KBM-7 (cell line): ENCODE measurements around the gene PIGP.
"Not testable (repeated sequence)": the region's sequence is repeated elsewhere in the genome, so short reads cannot be mapped to it uniquely, and the experiment has no call there.

Experiments
- DNase-seq: peaks from one replicate; pipeline ENCODE4 v3.0.0-alpha.2; 2015
- in situ Hi-C: fragments of 300-500 bp; cut with MboI; formaldehyde crosslinking; loops from 2 replicates; pipeline ENCODE4 v1.14.3; 2020; ENCODE audit warnings: low sequenced_read_pairs, low pct_unique_long_range_greater_than_20kb, mixed read lengths

PIGP gene

DNA sequence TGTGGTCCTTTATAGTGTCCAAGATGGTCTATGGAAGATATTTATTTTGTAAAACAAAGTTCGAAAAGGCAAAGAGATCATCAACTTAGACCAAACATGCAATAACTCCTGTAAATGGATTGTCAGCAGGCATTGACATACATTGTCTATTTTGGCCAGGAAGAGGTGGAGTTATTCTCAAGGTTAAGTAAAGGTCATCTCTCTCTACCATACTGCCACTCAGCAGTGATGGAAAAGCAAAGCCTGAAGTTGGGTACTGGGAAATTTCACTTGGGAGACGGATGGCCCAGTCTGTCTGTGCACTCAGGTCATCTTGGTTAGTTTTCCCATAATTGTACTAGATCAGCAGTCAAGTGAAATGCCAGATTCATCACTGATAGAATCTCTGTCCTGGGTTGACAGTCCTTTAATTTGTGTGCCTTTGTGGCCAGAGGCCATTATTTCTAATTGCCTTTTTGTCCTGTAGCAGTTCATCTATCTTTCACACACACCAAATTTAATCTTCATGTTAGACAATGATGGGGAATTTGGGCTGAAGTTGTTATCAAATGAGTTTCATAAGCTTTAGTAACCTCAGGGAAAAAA, 17.5 kb downstream of the PIGP start:
- DNase-seq: no peak
- in situ Hi-C loops: no loop called here

DNA sequence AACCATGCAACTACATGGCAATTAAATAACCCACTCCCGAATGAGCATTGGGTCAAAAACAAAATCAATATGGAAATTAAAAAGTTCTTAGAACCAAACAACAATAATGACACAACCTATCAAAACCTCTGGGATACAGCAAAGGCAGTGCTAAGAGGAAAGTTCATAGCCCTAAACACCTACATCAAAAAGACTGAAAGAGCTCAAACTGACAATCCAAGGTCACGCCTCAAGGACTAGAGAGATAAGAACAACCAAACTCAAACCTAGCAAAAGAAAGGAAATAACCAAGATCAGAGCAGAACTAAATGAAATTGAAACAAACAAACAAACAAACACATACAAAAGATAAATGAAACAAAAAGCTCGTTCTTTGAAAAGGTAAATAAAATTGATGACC, 23.1 kb downstream of the PIGP start:
- in situ Hi-C loops, DNase-seq: not testable (repeated sequence)

DNA sequence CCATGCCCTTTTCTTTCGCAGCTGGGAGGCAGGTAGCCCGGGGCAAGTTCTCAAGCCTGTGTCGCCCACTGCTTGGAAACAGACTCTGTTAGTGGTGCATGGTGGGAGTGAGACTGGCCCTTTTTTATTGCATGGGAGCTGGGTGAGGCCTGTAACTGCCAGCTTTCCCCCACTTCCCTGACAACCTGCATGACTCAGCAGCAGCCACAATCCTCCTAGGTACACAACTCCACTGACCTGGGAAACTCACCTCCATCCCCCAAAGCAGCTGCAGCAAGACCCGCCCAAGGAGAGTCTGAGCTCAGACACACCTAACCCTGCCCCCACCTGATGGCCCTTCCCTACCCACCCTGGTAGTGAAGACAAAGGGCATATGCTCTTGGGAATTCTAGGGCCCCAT, 25.8 kb downstream of the PIGP start:
- in situ Hi-C loops: no loop called here
- DNase-seq: peak; percentile 59

DNA sequence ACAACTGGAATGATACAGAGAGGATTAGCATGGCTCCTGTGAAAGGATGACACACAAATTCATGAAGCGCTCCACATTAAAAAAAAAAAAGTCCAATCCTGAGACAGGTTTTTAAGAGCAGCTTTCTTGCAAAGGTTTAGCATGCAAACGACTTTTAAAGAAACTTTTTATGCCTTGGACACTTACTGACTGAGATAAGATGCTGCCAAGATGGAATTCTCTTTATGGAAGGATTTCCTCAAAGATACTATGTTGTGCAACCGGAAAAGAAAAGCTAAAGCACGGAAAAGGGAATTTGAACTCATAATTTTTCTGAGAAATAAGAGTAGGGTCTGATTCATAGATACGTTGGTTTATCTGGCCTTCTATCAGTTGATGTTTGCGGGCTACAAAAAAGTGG, 27.3 kb downstream of the PIGP start:
- in situ Hi-C loops: no loop called here
- DNase-seq: no peak

DNA sequence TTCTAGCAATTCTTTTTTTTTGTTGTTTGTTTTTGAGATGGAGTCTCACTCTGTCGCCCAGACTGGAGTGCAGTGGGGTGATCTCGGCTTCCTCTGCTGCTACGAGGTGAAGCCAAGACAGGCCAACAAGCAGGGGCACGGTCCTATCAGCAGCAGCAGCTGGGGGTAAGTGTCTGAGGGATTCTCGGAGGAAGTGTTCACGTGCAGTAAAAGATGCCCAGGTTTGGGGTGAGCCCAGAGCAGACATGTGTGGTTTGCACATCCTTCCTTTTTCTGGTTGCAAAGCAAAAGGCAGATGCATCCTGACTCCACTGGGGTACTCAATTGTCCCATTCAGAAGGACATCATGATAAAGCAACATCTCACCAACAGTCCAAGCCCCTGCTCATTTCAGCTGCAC, 27.7 kb downstream of the PIGP start:
- DNase-seq: peak; percentile 98
- in situ Hi-C loops: no loop called here

DNA sequence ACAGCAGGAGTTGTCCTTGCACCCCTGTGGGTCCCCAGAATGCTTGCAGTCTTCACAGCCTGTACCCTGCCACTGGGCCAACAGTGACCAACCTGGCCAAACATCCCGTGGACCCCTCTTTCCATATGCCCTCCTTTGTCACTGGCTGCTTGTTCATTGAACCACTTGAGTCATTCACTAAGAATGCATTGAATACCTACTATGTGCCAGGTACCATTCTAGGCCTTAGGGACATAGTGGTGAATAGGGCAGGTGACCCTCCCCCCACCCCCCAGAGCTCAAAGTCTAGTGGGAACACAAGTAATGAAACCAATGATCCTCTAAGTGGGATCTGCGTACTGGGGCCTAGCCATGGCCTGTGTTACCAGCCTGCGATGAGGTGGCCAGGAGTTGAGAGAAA, 28.2 kb downstream of the PIGP start:
- no peak for DNase-seq
- in situ Hi-C loops: no loop called here

DNA sequence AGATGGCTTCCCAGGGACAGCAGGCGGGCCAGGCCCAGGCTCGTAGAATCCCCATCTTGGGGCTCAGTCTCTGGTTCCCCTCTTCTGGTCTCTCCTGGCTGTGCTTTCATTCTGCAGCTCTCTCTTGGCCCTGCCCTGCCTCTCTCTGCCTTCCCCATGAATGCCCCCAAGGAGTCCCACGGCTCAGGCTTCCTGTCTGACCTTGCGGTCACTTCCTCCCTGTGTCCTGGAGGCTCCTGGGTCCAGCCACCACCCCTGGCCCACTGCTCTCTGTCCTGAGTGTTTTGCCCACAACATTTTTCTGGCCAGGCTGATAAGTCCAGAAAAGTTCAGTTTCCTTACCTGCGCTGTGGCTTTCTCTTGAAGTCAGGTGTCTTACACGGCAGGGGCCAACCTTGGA, 29.1 kb downstream of the PIGP start:
- in situ Hi-C loops: no loop called here
- peak; percentile 48 for DNase-seq

DNA sequence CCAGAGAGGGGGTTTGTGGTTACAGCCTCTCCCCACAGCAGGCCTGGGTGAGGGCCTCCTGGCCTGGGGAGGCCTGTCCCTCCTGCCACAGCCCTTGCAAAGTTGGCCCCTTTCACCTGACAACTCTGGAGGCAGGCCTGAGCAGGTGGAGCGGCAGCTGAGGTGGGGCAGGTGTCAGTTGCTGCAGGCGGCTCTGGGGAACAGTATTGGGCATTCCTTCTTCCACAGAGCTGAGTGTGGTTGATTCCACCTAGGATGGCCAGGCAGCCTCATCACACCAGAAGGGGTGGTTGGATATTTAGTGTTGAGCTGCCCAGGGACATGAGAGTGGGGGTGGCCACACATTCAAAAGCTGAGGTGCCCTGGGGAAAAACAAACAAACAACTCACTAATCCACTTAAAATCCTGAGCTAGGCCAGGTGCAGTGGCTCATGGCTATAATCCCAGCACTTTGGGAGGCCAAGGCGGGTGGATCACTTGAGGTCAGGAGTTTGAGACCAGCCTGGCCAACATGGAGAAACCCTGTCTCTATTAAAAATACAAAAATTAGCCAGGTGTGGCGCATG, 31.1 kb downstream of the PIGP start:
- in situ Hi-C loops: no loop called here
- no peak for DNase-seq

DNA sequence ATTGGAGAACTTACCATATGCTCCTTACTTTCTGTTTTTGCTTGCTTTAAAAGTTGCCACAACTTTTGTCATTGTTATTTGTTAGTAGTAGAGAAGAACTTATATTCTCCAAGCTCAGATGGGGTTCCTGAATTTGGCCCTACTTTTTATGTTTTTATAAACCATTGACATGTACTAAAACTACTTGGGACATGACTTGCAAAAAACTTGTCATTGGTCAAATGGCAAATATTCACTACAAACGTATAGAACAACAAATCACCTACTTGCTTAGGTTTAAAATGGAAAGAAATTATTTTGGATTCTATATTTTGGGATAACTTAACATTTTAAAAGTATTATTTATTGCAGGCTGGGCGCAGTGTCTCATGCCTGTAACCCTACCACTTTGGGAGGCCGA, 32.7 kb downstream of the PIGP start:
- in situ Hi-C loops: no loop called here

DNA sequence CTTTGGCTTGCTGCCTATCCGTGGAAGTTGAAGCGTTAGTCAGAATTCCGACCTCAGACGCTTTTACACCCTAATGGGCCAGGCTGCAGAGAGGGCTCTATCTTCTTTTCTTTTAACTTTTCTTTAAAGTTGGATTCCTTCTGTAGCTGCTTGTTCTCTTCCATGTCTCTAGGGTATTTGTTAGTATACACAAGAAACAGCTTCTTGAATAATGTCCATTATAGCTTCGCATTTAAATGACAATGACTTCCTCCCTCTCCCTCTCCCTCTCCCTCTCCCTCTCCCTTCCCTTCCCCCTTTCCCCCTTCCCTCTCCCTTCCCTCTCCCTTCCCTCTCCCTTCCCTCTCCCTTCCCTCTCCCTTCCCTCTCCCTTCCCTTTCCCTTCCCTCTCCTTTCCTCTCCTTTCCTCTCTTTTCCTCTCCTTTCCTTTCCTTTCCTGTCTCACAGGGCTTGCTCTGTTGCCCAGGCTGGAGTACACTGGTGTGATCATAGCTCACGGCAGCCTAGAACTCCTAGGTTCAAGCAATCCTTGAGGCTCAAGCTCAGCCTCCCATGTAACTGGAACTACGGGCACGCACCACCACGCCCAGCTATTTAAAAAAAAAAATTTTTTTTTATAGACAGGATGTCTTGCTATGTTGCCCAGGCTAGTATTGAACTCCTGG, 33.3 kb downstream of the PIGP start:
- no peak for DNase-seq
- in situ Hi-C loops: no loop called here

More for the DNA sequence above, 32.7 kb downstream of the PIGP start:
- DNase-seq: no peak

DNA sequence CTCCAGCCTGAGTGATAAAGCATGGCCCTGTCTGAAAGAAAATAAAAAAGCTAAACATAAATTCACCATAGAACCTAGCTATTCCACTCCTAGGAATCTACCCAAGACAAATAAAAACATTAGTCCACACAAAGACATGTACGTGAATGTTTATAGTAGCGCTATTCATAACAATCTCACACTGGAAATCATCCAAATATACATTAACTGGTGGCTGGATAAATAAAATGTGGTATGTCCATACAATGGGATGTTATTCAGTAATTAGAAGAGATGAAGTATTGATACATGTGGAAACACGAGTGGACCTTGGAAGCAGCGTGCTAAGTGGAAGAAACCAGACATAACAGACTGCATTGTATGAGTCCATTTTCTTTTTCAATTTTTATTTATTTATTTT, 36.7 kb downstream of the PIGP start:
- DNase-seq: no peak
- in situ Hi-C loops: no loop called here

DNA sequence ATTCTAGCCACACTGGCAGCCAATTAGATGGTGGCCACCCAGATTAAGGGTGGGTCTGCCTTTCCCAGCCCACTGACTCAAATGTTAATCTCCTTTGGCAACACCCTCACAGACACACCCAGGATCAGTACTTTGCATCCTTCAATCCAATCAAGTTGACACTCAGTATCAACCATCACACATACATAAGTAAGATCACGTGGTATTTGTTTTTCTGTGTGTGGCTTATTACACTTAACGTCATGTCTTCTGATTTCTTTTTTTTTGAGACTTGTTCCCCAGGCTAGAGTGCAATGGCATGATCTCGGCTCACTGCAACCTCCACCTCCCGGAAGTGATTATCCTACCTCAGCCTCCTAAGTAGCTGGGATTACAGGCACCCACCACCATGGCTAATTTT, 38.5 kb downstream of the PIGP start:
- DNase-seq, in situ Hi-C loops: not testable (repeated sequence)

DNA sequence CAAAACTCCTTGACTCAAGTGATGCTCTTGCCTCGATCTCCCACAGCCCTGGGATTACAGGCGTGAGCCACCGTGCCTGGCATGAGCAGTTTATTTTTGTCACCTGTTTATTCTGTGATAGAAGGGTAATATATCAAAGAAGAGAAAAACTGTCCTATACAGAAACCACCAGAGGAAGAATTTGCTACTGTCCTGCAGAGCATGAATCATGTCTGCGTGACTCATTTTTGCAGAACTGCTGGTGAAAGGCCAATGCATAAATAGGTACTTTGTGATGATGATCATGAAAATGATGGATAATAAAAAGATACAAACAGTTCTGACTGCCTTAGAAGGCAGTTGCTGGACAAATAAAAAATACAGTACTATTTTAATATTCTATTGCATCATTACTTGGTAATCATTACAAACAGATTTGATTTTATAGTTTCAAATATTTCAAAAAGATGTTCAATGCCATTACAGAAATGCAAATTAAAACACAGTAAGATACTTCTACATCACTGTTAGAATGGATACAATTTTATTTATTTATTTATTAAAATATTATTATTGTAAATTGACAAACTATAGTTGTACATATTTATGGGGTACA, 39.9 kb downstream of the PIGP start:
- DNase-seq: no peak

DNA sequence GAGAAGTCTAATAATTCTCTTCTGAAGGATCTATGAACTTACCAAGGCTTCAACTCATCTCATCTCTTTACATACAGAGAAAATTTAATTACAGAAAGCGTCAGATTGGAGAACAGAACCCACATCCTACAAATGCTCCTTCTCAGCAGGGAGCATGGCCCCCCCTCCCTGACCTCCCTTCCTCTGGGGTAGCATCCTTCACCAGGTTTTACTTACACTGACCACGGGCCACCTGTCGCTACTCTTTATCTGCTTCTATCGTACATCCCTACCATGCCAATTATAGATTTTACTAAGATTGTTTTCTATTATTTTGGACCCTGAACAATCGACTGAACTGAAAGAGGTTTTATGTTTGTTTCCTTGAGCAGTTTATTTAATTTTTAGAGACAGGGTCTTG, 40.6 kb downstream of the PIGP start:
- no peak for DNase-seq
- in situ Hi-C loops: no loop called here

More for the DNA sequence above, 39.9 kb downstream of the PIGP start:
- in situ Hi-C loops: no loop called here

DNA sequence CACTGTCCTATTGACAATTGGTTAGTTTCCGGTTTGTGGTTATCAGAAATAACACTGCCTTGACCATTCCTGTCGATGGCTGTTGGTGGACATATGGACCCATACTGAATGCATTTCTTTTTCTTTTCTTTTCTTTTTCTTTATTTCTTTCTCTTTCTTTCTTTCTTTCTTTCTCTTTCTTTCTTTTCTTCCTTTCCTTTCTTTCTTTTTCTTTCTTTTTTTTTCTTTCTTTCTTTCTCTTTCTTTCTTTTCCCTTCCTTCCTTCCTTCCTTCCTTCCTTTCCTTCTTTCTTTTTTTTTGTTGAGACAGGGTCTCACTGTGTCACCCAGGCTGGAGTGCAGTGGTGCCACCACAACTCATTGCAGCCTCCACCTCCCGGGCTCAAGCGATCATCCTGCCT, 42.0 kb downstream of the PIGP start:
- DNase-seq: no peak
- in situ Hi-C loops: no loop called here

DNA sequence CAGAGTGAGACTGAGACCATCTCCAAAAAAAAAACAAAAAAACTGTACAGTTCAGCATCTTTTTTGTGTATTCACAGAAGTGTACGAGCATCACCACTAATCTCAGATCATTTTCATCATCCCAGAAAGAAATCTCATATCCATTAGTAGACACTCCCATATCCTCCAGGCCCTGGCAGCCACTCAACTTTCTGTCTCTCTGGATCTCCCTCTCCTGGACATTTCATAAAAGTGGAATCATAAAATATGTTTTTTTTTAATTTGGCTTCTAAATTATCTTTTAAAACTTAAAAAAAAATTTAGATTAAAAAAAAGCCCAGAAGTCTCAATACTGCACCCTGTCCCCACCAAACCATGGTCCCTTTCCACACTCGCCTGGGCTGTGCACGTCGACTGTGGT, 44.3 kb downstream of the PIGP start:
- in situ Hi-C loops: no loop called here
- no peak for DNase-seq

DNA sequence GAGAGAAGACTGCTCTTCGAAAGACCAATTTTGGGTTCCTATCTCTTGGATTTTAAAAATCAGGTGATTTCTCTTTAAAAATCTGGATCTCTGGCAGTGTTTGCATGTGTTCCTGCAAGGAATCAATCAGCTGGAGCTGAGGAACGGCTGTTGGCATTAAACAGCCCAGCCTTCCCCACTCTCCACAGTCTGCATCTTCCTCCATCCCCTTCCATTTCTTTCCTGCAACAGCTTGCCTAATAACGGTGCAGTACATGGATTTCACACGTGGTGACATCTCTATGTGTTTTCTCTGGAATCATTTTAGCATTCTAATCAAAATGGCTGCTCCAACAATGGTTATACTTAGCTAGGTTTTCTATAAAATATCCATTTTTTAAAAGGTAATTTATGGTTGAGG, 46.4 kb downstream of the PIGP start:
- in situ Hi-C loops: no loop called here

DNA sequence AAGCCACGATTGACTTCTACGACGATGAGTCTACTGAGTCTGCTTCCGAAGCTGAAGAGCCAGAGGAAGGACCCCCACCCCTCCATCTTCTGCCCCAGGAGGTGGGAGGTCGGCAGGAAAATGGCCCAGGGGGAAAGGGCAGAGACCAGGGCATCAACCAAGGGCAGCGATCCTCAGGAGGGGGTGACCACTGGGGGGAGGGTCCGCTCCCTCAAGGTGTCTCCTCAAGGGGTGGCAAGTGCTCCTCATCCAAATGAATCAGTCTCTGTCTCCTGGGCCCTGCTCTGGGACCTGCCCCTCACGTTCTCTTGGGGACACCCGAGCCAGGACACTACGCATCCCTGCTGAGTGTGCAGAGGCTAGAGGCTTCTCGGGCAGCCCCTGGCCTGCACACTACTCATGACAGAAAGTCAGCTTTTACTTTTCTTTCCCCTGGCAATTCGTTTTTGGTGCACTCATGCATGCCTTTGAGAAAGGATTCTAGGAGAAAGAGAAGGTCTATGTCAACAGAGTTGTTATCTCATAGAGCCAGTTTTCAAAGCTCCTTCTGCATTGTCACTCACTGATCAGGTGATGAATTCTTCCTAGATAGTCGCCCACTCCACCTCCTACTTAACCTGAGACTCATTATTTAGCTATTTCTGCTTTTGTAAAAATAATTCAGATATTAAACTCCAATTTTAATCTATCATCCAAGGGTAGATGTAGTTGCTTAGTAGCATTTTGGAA, 54.8 kb downstream of the PIGP start:
- in situ Hi-C loops: no loop called here
- DNase-seq: no peak

More for the DNA sequence above, 46.4 kb downstream of the PIGP start:
- DNase-seq: no peak
